Effector memory CD4-positive, alpha-beta T cell (primary cell): ENCODE measurements around the gene ASCC1.
"Not testable (repeated sequence)": the region's sequence is repeated elsewhere in the genome, so short reads cannot be mapped to it uniquely, and the experiment has no call there.

ENCODE experiments used
- DNase-seq, 3 donors: peaks; one replicate each; pipeline ENCODE4 v3.0.0-alpha.2; 2020
- H3K27ac ChIP-seq: 2 replicates; pipeline ENCODE4 v1.7.0; 2013; ENCODE audit warnings: mild to moderate bottlenecking, low read length, moderate library complexity; ENCODE audit not compliant: insufficient read depth, poor library complexity, severe bottlenecking
- H3K27me3 ChIP-seq: replicated peaks from 2 replicates; pipeline ENCODE4 v1.7.0; 2013; ENCODE audit warnings: mild to moderate bottlenecking, low read length; ENCODE audit not compliant: insufficient read depth, control insufficient read depth, poor library complexity, severe bottlenecking
- H3K36me3 ChIP-seq: 2 replicates; pipeline ENCODE4 v1.7.0; 2013; ENCODE audit warnings: mild to moderate bottlenecking, low read length, moderate library complexity; ENCODE audit not compliant: control insufficient read depth, insufficient read depth
- H3K4me1 ChIP-seq: 2 replicates; pipeline ENCODE4 v1.7.0; 2013; ENCODE audit warnings: low read length, mild to moderate bottlenecking; ENCODE audit not compliant: control insufficient read depth, insufficient read depth, poor library complexity, severe bottlenecking
- H3K4me3 ChIP-seq: 2 replicates; pipeline ENCODE4 v1.7.0; 2013; ENCODE audit warnings: low read length, low read depth, mild to moderate bottlenecking; ENCODE audit not compliant: insufficient read depth, poor library complexity, severe bottlenecking
- H3K9me3 ChIP-seq: 2 replicates; pipeline ENCODE4 v1.7.0; 2013; ENCODE audit warnings: mild to moderate bottlenecking, low read length, moderate library complexity; ENCODE audit not compliant: control insufficient read depth

The ASCC1 gene

DNA sequence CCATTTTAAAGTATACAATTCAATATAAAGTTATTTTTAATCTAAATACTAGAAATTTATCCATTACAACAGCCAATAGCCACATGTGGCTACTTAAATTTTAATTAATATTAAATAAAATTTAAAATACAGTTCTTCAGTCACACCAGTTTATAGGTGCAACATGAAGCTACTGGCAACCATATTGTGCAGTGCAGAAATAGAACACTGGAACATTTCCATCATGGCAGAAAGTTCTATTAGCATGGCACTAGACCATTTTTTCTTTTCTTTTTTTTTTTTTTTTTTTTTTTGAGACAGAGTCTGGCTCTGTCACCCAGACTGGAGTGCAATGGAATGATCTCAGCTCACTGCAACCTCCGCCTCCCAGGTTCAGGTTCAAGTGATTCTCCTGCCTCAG, 5.2 kb upstream of the ASCC1 start:
- peaks cover 11% of the 10 kb centered on the region for H3K4me1 ChIP-seq
- H3K4me3 ChIP-seq, result no peak overlapping the region
- H3K36me3 ChIP-seq, result peaks cover 16% of the 10 kb centered on the region
- H3K27me3 ChIP-seq, result no peaks in the 10 kb centered on the region
- H3K9me3 ChIP-seq, result no peaks in the 10 kb centered on the region
- no peak overlapping the region for H3K27ac ChIP-seq
- DNase-seq, result no peak

DNA sequence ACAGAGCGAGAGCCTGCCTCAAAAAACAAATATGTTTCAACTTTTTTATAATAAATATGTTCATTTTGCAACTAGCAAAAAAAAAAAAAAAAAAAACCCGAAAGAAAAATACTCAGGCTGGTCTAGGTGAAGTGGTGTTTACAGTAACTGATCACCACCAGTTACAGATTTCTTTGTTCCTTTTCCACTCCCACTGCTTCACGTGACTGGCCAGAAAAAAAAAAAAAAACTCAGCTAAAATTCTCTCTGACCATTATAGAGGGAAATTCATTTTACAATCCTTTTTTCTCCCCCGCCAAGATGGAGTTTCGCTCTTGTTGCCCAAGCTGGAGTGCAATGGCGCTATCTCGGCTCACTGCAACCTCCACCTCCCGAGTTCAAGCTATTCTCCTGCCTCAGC, 4.6 kb upstream of the ASCC1 start:
- DNase-seq, result no peak
- Histone ChIP-seq H3K4me1 (peaks cover 11% of the 10 kb centered on the region), H3K27ac (no peak overlapping the region), H3K9me3 (no peaks in the 10 kb centered on the region), H3K27me3 (no peaks in the 10 kb centered on the region), H3K4me3 (no peak overlapping the region), H3K36me3 (peaks cover 16% of the 10 kb centered on the region)

DNA sequence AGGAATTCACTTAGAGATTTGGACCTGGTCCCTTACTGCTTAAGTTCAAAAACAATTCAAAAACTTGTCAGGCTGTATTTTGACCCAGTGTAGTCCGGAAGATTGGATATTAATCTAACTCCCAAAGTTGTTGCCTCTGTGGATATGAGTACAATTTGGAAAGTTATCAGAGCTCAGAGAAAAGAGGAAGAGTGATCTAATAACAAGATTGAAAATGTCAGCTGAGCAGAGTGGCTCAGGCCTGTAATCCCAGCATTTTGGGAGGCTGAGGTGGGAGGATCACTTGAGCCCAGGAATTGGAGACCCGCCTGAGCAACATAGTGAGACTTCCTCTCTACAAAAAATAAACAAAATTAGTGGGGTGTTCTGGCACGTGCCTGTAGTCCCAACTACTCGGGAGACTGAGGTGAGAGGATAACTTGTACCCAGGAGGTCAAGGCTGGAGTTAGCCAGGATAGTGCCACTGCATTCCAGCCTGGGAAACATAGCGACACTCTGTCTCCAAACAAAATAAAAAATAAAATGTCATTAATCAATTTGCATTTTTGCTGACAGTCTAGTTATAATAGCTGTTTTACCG, 3.2 kb upstream of the ASCC1 start:
- Histone ChIP-seq H3K27ac (peak overlapping the region; percentile 46), H3K9me3 (no peaks in the 10 kb centered on the region), H3K4me1 (peaks cover 20% of the 10 kb centered on the region), H3K4me3 (no peak overlapping the region), H3K36me3 (peaks cover 11% of the 10 kb centered on the region), H3K27me3 (no peaks in the 10 kb centered on the region)
- no peak for DNase-seq

DNA sequence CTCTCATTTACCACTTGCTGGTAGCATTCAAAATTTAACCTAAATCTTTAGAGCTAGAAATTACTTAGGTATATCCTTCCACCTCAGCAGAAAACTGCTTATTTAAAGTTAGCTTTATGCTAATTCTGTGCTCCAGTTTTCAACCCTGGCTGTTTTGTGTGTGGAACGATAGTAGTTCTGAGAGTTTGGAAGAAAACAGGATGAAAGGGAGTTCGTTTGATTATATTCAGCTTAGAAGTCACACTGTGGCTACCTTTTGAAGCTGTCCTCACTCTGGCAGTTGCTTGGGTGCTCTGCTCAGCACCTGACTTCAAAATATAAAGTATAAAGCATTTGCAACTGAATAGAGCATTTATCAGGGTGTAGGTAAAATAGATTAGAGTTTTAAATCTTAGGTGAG, 2.6 kb upstream of the ASCC1 start:
- Histone ChIP-seq H3K27me3 (no peaks in the 10 kb centered on the region), H3K9me3 (no peaks in the 10 kb centered on the region), H3K4me1 (peaks cover 20% of the 10 kb centered on the region), H3K36me3 (peaks cover 5% of the 10 kb centered on the region), H3K27ac (peak overlapping the region; percentile 46), H3K4me3 (no peak overlapping the region)
- no peak for DNase-seq

DNA sequence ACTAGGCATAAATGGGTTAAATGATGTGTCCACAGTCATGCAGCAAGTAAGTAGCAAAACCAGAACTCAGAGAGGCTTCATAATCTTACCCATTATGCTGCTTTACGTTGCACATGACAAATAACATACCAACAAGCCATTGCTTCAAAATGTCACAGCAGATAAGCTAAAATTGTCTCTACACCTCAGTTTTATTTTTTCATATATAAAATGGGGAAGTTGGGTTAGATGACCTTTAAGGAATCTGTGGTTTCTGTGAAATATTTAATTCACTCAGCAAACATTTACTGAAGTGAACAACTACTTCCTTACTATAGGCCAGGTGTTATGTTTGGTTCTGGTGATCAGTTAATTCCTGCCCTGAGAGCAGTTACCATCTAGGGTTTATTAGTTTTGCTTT, 2.2 kb upstream of the ASCC1 start:
- H3K27ac ChIP-seq, result peak overlapping the region; percentile 46
- no peak overlapping the region for H3K4me3 ChIP-seq
- peaks cover 20% of the 10 kb centered on the region for H3K4me1 ChIP-seq
- no peak for DNase-seq
- peaks cover 4% of the 10 kb centered on the region for H3K36me3 ChIP-seq
- H3K27me3 ChIP-seq, result no peaks in the 10 kb centered on the region
- no peaks in the 10 kb centered on the region for H3K9me3 ChIP-seq

DNA sequence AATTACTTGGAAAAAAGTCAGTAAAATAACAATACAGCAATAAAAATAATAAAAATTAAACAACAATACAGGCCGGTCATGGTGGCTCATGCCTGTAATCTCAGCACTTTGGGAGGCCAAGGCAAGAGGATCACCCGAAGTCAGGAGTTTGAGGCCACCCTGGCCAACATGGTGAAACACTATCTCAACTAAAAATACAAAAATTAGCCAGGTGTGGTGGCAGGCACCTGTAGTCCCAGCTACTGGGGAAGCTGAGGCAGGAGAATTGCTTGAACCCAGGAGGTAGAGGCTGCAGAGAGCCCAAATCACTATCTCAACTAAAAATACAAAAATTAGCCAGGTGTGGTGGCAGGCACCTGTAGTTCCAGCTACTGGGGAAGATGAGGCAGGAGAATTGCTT, 4.2 kb downstream of the ASCC1 start:
- not testable (repeated sequence) for H3K27ac ChIP-seq, H3K9me3 ChIP-seq, H3K36me3 ChIP-seq, DNase-seq, H3K27me3 ChIP-seq, H3K4me1 ChIP-seq, H3K4me3 ChIP-seq

DNA sequence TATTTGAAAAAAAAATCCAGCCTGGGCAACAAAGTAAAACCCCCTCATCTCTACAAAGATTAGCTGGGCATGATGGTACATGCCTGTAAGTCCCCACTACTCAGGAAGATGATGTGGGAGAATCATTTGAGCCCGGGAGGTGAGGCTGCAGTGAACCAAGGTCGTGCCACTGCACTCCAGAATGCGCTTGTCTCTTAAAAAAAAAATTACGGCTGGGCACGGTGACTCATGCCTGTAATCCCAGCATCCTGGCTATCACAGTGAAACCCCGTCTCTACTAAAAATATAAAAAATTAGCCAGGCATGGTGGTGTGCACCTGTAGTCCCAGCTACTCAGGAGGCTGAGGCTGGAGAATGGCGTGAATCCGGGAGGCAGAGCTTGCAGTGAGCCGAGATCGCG, 4.7 kb downstream of the ASCC1 start:
- H3K27me3 ChIP-seq, H3K9me3 ChIP-seq, H3K36me3 ChIP-seq, H3K4me3 ChIP-seq, DNase-seq, H3K27ac ChIP-seq, H3K4me1 ChIP-seq: not testable (repeated sequence)

DNA sequence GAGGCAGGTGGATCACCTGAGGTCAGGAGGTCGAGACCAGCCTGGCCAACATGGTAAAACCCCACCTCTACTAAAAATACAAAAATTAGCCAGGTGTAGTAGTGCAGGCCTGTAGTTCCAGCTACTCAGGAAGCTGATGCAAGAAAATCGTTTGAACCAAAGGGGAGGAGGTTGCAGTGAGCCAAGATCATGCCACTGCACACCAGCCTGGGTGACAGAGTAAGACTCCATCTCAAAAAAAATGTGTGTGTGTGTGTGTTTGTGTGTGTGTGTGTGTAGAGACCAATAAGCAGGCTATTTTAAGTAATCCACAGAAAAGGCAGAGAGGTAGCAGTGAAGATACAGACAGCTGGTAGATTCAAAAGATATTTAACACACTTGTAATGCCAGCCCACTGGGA, 7.5 kb downstream of the ASCC1 start:
- DNase-seq, H3K4me3 ChIP-seq: not testable (repeated sequence)
- peaks cover 12% of the 10 kb centered on the region for H3K36me3 ChIP-seq

DNA sequence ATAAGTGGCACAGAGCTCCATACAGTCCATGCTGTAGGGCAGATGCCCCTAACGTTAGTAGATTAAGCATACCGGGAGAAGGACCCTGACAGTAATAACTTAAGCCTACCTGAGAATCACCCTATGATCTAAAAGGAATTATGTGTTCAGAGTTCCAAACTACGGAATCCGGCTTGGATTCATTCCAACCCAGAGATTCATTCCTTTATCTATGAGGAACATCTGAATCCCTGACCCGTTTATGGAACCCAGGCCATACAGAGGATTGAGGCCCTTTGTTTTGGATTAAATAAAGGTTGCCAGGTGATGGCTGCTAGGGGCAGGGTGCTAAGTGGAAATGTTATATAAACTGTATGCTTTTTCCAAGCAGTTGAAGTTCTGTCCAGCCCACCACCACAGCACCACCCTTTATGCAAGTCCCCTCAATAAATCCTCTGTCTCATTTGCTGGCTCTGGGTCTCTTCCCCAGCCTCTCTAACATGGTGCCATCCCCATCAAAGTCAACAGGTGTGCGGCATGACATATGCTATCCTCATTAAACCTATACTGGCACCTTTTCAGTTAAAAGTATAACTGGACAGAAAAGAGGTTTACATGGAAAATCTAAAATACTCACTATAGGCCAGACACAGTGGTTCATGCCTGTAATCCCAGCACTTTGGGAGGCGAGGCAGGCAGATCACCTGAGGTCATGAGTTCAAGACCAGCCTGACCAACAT, 9.4 kb downstream of the ASCC1 start:
- Histone ChIP-seq H3K27ac (no peak overlapping the region), H3K36me3 (peaks cover 13% of the 10 kb centered on the region), H3K9me3 (no peaks in the 10 kb centered on the region), H3K4me1 (no peaks in the 10 kb centered on the region), H3K4me3 (no peak overlapping the region), H3K27me3 (no peaks in the 10 kb centered on the region)
- no peak for DNase-seq

More for the DNA sequence above, 7.5 kb downstream of the ASCC1 start:
- not testable (repeated sequence) for H3K9me3 ChIP-seq, H3K27me3 ChIP-seq, H3K27ac ChIP-seq, H3K4me1 ChIP-seq

DNA sequence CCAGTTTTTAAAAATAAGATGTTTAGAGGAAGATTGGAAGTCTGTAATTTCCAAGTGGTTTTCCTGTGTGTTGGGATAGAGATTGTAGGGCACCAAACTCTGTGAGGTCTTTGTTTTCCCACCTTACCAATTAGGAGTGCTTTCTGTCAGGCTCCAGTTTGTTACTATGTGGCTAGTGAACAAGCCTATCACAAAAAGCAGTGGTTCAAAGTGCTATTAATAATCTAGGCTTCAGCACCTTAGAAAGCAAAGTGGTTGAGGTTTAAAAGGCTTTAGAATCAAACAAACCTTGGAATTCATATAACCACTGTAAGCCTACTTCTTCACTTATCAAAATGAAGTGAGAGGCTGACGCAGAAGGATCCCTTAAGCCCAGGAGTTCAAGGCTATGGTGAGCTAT, 11.4 kb downstream of the ASCC1 start:
- no peaks in the 10 kb centered on the region for H3K4me1 ChIP-seq
- no peaks in the 10 kb centered on the region for H3K27me3 ChIP-seq
- H3K36me3 ChIP-seq, result peaks cover 20% of the 10 kb centered on the region
- no peak for DNase-seq
- no peak overlapping the region for H3K4me3 ChIP-seq
- no peaks in the 10 kb centered on the region for H3K9me3 ChIP-seq
- H3K27ac ChIP-seq, result no peak overlapping the region
